ENCODE data around the gene NOX5.

- no peak for TF ChIP-seq TAF1 (IDR thresholded peaks at IDR 0.05; ENCODE audit: borderline replicate concordance, low read depth, low read length)
- TF ChIP-seq POLR2AphosphoS5 (IDR thresholded peaks at IDR 0.05; ENCODE audit: low read depth, low read length): no peak
These were observed 29.9 kb upstream of the NOX5 start for GRCh38 chr15:68984586-68984985.

Data from GM12892 (cell line).